Stimulated activated effector memory CD8-positive, alpha-beta T cell treated with anti-CD3 and anti-CD28 coated beads, Interleukin-12 subunit alpha, Interleukin-12 subunit beta, amount 100 ng/mL, for 72 hours (primary cell): ENCODE results near the gene NDFIP1.

Source experiments
- ATAC-seq: fragments of 150-1000 bp; cut with Tn5 transposase; 2 replicates; pipeline ENCODE4 v1.10.0; 2021
- DNase-seq, 2 donors: peaks; one replicate each; pipeline ENCODE4 v3.0.0; 2021 to 2022; ENCODE audit warnings: low spot score in 2 of 2
- H3K27ac Mint-ChIP-seq: one replicate; pipeline ENCODE4 v1.8.0; 2022; ENCODE audit warnings: mild to moderate bottlenecking, mixed read lengths
- H3K36me3 Mint-ChIP-seq: one replicate; pipeline ENCODE4 v1.8.0; 2022; ENCODE audit warnings: mild to moderate bottlenecking, mixed read lengths
- H3K4me1 Mint-ChIP-seq: one replicate; pipeline ENCODE4 v1.8.0; 2022; ENCODE audit warnings: mixed read lengths
- H3K4me3 Mint-ChIP-seq: one replicate; pipeline ENCODE4 v1.8.0; 2022; ENCODE audit warnings: mild to moderate bottlenecking, mixed read lengths
- H3K9me3 Mint-ChIP-seq: one replicate; pipeline ENCODE4 v1.8.0; 2022; ENCODE audit warnings: mixed read lengths

Gene NDFIP1

GRCh38 chr5:142197781-142198180 is 89.2 kb downstream of the NDFIP1 start:
- Mint-ChIP-seq H3K27ac (no peak overlapping the region), H3K4me3 (no peak overlapping the region), H3K36me3 (no peaks in the 10 kb centered on the region), H3K4me1 (no peaks in the 10 kb centered on the region), H3K9me3 (no peaks in the 10 kb centered on the region)
- ATAC-seq (no peak), DNase-seq (no peak)

DNA sequence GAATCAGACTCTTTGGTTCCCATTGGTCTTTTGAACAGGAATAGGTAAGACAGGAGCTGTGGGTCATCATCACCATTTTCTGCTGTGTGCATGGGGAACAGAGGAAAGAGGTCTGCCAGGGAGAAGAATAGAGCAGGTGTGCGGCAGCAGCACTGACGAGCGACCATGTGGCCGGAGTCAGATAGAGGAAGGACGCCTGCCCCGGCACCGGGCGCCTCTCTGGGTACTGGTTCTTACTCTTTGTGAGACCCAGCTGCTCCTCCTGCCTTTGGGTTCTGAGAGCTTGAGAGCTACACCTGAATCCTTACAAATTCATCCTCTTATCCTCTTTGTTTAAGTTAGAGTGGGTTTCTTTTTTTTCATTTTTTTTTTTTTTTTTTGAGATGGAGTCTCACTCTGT is 90.8 kb downstream of the NDFIP1 start:
- Mint-ChIP-seq H3K27ac (no peak overlapping the region), H3K4me3 (no peak overlapping the region), H3K36me3 (no peaks in the 10 kb centered on the region), H3K4me1 (no peaks in the 10 kb centered on the region), H3K9me3 (no peaks in the 10 kb centered on the region)
- no peak for ATAC-seq
- DNase-seq = no peak

DNA sequence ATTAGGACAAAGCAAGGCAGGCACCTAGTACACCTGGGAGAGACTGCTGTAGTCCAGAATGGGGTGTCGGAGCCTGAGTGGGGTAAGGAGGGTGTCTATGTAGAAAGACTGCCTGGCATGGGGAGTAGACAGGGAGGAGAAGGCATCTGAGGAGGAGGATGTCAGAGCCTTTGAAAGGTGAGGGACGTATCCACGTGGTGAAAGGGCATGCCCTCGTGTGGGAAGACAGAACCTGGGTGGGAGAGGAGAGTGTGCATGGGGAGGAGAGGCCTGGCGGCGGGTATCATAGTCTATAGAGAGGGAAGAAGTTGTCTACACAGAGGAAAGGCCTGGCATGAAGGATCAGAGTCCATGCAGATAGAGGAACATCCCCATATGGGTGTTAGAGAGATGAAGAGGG is 91.8 kb downstream of the NDFIP1 start:
- no peak for ATAC-seq
- Mint-ChIP-seq H3K36me3 (no peaks in the 10 kb centered on the region), H3K27ac (no peak overlapping the region)

DNA sequence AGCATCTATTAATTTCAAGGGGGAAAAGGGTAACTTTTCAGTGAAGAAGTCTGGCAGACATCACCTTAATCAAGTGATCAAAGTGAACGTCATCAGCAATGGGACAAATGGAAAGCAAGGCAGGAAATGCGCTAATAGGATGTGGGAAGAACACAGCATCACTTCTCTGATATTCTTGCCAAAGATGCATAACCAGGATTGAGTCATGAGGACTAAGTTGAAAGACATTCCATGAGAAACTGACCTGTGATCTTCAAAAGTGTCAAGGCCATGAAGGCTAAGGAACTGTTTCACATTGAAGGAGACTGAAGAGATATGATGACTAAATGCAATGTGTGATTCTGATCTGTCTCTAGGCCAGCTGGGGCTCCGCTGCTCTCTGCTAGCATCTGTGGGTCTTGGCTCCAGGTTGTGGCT is 92.9 kb downstream of the NDFIP1 start:
- DNase-seq (no peak), ATAC-seq (no peak)
- no peaks in the 10 kb centered on the region for H3K36me3 Mint-ChIP-seq
- no peaks in the 10 kb centered on the region for H3K9me3 Mint-ChIP-seq
- H3K27ac Mint-ChIP-seq = no peak overlapping the region
- H3K4me1 Mint-ChIP-seq = no peaks in the 10 kb centered on the region
- H3K4me3 Mint-ChIP-seq = no peak overlapping the region

More for the DNA sequence above, 91.8 kb downstream of the NDFIP1 start:
- Mint-ChIP-seq H3K4me1 (no peaks in the 10 kb centered on the region), H3K9me3 (no peaks in the 10 kb centered on the region), H3K4me3 (no peak overlapping the region)
- DNase-seq = no peak

DNA sequence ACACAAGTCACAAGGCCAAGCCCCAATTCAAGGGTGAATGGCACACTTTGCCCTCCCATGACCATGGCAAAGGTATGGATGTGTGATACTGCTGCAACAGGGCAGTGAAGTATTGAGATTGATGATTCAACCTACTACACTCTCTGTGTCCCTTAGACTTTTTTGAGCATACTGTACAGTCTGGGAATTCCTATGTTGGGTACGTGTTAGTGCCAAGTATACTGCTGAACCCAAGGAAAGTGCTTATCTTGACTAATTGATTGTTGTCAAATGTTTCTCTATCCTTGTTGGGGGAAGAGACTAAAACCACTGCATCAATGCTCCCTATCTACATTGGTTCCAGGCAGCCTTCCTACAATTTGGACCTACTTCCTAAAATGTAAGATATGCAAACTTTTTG is 93.7 kb downstream of the NDFIP1 start:
- no peak for ATAC-seq
- no peak overlapping the region for H3K27ac Mint-ChIP-seq
- H3K36me3 Mint-ChIP-seq = no peaks in the 10 kb centered on the region
- no peak overlapping the region for H3K4me3 Mint-ChIP-seq
- no peaks in the 10 kb centered on the region for H3K9me3 Mint-ChIP-seq
- no peaks in the 10 kb centered on the region for H3K4me1 Mint-ChIP-seq
- DNase-seq = no peak
